LNCaP clone FGC (cell line): ENCODE measurements around the gene NUSAP1.
A peak's percentile ranks its signal among the peaks of the same experiment; 100 is the strongest.
"Not testable (repeated sequence)": the region's sequence is repeated elsewhere in the genome, so short reads cannot be mapped to it uniquely, and the experiment has no call there.

Experiments used
- DNase-seq: peaks from one replicate; pipeline ENCODE4 v3.0.0-alpha.2; 2011; ENCODE audit warnings: low read depth
- H3K4me3 ChIP-seq: 2 replicates; pipeline ENCODE4 v1.5.1; 2011; ENCODE audit warnings: mild to moderate bottlenecking, low read depth, low read length, control low read depth
- TF ChIP-seq, protein P1 (sequence below): IDR thresholded peaks from 2 replicates; pipeline ENCODE4 v1.5.1; 2012; ENCODE audit warnings: mild to moderate bottlenecking; ENCODE audit not compliant: control insufficient read depth, insufficient read depth; ENCODE audit errors: extremely low read depth

NUSAP1 gene

DNA sequence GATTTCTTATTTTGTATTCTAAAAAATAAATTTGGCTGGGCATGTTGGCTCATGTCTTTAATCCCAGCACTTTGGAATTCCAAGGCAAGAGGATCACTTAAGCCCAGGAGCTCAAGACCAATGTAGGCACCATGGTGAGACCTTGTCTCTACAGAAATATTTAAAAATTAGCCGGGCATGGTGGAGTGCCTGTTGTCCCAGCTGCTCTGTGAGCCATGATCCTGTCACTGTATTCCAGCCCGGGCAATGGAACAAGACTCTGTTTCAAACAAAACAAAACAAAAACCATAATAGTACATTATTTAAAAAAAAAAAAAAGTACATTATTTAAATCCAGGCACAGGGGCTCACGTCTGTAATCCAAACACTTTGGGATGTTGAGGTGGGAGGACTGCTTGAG, 78.8 kb downstream of the NUSAP1 start:
- no peak overlapping the region for H3K4me3 ChIP-seq
- TF ChIP-seq, protein P1, sequence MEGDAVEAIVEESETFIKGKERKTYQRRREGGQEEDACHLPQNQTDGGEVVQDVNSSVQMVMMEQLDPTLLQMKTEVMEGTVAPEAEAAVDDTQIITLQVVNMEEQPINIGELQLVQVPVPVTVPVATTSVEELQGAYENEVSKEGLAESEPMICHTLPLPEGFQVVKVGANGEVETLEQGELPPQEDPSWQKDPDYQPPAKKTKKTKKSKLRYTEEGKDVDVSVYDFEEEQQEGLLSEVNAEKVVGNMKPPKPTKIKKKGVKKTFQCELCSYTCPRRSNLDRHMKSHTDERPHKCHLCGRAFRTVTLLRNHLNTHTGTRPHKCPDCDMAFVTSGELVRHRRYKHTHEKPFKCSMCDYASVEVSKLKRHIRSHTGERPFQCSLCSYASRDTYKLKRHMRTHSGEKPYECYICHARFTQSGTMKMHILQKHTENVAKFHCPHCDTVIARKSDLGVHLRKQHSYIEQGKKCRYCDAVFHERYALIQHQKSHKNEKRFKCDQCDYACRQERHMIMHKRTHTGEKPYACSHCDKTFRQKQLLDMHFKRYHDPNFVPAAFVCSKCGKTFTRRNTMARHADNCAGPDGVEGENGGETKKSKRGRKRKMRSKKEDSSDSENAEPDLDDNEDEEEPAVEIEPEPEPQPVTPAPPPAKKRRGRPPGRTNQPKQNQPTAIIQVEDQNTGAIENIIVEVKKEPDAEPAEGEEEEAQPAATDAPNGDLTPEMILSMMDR, result no peak
- no peak for DNase-seq

DNA sequence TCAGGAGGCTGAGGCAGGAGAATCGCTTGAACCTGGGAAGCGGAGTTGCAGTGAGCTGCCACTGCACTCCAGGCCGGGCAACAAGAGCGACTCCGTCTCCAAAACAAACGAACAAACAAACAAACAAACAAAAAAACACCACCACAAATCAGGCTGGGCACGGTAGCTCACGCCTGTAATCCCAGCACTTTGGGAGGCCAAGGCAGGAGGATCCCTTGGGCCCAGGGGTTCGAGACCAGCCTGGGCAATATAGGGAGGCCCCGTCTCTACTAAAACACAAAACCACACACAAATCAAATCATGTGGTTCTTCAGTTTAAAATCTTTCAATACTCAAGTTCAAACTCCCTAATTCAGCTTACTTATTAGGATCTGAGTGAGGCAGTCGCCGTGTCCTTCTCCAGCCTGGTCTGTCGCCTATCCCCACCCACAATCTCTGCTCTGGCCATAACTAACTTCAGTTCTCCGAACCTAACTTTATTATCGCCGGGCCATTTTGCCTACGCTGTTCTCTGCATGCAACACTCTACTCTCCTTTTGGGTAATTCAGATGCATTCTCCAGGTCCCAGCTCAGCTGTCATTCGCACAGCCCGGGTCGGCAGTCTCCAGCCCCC, 83.6 kb downstream of the NUSAP1 start:
- DNase-seq, result no peak
- TF ChIP-seq, protein P1, result no peak
- H3K4me3 ChIP-seq, result peak overlapping the region; percentile 96

DNA sequence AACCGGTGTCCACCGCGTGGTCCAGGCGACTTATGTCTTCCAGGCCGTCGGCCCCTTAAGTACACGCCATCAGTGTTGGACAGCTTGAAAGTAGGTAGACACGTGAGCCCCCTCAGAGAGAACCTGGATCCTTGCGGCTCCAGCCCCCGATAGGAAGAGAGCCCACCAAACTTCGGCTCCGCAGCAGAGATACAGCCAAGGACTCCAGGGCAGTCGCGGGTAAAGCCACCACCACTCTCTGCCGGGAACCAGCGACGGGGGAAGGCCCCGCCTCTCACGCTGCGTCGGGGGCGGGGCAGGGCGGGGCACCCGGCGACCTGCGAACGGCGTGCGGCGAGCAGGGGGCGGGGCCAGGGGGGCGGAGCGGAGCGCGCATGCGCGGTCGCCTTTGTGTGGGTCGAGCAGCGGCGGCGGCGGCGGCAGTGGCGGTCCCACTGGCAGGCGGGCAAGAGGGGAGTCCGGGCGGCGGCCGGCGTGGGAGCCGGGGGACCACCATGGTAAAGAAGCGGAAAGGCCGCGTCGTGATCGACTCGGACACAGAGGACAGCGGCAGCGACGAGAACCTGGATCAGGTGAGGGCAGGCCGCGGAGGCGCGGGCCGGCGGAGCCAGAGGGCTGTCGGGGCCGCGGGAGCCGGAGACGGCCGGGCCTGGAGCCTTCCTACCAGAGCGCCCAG, 84.2 kb downstream of the NUSAP1 start, which contains the start of gene RTF1:
RTF1 (plus strand) TSS at position 354 of the 676 bp plus-strand sequence; CDS start at position 375, 21 bp downstream.
- H3K4me3 ChIP-seq, result peak within 1 kb of the TSS; percentile 96
- TF ChIP-seq, protein P1, result no peak
- no peak for DNase-seq

DNA sequence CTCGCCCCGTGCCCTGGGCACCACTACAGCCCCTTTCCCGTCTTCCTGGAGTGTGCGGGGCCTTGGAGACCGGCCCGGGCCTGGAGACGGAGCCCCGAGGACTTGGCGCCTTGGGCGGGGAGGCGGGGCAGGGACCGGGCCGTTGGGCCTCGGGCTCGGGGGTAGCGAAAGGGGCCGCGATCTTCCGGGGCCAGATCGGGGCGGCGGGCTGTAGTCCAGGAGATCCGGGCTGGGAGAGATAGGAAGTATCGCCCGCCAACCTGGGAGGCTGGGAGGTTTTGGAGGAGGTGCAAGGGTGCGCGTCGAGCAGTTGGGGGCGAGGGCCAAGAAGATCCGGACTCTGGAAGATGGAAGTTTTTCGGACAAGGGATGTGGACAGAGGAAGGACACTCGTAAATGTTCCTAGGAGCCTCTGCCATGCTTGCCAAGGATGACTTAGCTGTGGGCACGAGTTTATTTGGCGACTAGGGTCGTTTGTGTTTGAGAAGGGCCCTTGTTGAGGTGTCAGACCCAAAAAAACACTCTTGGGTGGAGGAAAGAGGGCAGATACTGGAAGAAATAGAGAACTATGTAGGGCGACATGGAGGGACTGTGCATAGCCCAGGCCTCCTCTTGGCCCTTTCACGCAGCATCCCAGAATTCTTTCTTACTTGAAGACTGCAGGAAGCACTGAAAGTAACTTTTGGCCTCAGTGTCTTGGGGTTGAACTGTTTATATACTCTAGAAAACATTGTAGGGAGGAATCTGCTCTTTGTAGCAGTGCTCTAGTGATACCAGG, 84.9 kb downstream of the NUSAP1 start:
- no peak for DNase-seq
- H3K4me3 ChIP-seq, result peak overlapping the region; percentile 96
- TF ChIP-seq, protein P1, result no peak

DNA sequence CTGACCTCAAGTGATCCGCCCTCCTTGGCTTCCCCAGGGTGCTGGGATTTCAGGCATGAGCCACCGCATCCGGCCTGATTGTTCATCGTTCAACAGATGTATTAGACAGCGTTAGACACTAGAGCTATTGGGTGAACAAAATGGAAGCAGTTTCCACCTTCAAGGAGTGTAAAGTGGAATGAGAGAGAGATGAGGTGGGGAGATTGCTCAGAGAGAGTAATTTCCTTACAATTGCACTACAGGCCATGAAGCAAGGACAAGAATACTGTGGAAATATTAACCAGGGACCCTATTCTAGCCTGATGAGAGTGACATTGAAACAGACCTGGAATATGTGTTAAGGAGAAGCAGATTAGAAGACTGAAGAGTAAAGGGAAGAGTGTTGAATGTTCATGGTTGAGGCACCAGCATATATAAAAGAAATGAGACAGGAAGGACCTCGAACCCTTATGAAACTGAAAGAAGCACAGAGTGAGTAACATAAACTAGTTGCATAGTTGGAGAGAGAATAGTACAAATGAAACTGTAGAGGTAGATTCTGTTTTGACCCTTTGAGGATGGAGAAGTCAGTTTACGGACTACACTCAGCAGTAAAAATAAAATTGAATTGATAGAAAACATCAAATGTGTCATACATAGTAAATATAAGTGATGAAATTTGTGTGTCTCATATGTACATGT, 91.4 kb downstream of the NUSAP1 start:
- TF ChIP-seq, protein P1, result no peak
- no peak overlapping the region for H3K4me3 ChIP-seq
- no peak for DNase-seq

DNA sequence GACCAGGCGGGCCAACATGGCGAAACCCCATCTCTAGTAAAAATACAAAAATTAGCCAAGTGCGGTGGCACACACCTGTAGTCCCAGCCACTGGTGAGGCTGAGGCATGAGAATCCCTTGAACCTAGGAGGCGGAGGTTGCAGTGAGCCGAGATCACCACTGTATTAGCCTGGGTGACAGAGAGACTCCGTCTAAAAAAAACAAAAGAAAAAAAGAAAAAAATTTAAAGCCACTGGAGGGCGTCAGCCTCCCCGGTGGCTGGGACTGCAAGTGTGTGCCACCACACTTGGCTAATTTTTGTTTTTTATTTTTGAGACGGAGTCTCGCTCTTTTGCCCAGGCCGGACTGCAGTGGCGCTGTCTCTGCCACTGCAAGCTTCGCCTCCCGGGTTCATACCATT, 92.1 kb downstream of the NUSAP1 start:
- no peak overlapping the region for H3K4me3 ChIP-seq
- DNase-seq, result no peak
- TF ChIP-seq, protein P1, result no peak

DNA sequence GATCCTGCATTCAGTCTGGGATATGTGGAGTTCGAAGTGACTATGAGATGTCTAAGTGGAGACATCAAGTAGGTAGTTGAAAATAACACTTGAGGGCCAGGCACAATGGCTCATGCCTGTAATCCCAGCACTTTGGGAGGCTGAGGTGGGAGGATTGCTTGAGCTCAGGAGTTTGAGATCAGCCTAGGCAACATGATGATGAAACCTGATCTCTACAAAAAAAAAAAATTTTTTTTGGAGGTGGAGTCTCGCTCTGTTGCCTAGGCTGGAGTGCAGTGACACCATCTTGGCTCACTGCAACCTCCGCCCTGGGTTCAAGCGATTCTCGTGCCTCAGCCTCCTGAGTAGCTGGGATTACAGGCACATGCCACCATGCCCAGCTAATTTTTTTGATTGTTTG, 93.2 kb downstream of the NUSAP1 start:
- H3K4me3 ChIP-seq, DNase-seq: not testable (repeated sequence)
